ENCODE data around the gene CHST14.

CHST14 gene

DNA sequence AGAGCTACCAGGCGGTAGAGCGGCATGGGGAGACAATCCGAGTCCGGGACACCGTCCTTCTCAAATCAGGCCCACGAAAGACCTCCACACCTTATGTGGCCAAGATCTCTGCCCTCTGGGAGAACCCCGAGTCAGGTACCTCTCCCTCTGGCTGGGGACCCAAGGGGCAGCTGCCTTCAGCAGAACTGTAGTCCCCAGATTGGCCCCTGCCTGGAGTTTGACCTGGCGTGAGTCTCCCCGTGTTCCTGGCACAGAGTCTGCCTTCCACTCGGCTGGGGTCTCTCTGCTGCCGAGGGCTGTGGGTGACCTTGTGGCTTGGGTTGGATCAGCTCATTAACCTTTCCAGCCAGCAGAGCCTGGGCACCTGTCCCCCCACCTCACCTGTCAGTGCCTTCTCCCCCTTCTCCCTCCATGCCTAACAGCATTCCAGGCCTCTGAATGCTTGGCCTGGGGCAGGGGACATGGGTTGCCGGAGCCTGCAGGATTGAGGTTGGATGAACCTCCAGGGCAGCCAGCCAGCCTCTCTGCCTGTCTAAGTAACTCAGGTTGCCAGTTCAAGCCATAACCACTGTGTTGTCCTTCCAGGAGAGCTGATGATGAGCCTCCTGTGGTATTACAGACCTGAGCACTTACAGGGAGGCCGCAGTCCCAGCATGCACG is 6.8 kb upstream of the CHST14 start:
- DNase-seq, result no peak

GRCh38 chr15:40464595-40465185 is 6.1 kb upstream of the CHST14 start:
- no peak for DNase-seq

DNA sequence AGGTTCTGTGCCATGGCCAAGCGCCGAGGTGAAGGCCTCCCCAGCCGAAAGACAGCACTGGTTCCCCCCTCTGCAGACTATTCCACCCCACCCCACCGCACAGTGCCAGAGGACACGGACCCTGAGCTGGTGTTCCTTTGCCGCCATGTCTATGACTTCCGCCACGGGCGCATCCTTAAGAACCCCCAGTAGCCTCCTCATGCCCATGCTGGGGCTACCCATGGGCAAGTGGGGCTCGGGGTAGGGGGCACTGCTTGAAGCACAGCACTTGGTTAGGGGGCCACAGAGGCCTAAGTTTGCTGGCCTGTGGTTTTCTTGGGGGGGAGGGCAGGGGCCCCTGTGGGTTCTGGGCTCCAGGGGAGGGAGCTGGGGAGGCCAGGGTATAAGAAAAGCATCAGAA is 4.8 kb upstream of the CHST14 start:
- no peak for DNase-seq

GRCh38 chr15:40466426-40467260 is 4.1 kb upstream of the CHST14 start:
- DNase-seq, result no peak

- DNase-seq, result no peak
Measured at GRCh38 chr15:40467261-40467615, 3.5 kb upstream of the CHST14 start.

DNA sequence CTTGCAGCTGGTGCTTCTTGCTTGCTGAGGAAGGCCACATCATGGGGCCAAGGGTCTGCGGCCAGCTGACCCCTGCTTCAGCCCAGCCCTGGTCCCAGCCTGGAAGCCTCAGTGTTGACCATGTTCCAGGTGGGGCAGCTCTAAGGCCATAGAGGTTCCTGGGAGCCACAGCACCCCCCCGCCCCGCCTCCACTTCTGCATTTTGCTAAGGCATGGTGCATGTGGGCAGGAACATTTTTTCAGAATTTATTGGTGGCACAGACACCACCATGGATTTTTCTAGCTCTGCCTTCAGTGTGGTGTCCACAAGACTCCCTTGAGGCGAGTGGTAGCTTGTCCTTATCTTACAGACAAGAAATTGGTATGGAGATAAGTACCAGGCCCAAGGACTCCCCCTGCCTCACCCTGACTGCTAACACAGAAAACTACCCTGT is 1.9 kb upstream of the CHST14 start:
- DNase-seq, result no peak

- DNase-seq, result no peak
Measured at GRCh38 chr15:40469776-40470390, 901 bp upstream of the CHST14 start.

- no peak for DNase-seq
Measured at GRCh38 chr15:40471105-40471807, 472 bp downstream of the CHST14 start.

DNA sequence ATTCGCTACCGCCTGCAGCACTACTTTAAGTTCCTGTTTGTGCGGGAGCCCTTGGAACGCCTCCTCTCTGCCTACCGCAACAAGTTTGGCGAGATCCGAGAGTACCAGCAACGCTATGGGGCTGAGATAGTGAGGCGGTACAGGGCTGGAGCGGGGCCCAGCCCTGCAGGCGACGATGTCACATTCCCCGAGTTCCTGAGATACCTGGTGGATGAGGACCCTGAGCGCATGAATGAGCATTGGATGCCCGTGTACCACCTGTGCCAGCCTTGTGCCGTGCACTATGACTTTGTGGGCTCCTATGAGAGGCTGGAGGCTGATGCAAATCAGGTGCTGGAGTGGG is 995 bp downstream of the CHST14 start:
- DNase-seq, result no peak

GRCh38 chr15:40472171-40472727 is 1.5 kb downstream of the CHST14 start:
- no peak for DNase-seq

- DNase-seq, result no peak
Measured at GRCh38 chr15:40474581-40474980, 3.8 kb downstream of the CHST14 start.

DNA sequence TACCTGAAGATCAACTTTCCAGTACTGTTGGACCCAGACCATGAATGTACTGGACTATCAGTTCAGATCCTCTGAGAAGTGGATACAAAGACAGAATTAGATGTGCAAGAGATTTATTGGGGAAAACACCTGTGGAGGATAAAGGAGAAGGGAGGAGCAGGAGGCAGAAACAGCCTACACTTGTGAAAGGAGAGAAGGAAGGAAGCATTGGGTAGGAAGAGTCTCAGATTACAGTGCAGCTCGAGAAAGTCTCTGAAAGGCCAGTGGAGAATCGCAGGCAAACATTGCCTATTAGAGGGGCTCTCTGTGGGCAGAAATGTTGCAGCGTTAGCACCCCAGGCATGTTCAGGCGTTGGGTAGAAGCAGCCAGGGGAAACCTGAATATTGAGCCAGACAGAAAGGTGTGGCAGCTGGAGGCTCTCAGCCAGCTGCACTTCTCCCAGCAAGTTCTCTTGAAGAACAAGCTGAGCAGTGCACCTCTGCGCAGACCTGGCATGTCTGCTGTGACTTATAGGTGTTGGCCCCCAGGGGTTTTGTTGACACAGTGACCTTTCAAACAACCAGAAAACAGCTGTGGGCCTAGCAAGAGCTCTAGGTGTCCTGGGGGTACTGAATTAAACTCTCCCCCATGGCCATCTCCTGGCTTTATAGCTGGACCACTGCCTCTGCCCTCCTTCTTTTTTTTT is 7.0 kb downstream of the CHST14 start:
- peak; percentile 40 for DNase-seq

GRCh38 chr15:40479024-40479423 is 8.2 kb downstream of the CHST14 start:
- DNase-seq, result no peak

DNA sequence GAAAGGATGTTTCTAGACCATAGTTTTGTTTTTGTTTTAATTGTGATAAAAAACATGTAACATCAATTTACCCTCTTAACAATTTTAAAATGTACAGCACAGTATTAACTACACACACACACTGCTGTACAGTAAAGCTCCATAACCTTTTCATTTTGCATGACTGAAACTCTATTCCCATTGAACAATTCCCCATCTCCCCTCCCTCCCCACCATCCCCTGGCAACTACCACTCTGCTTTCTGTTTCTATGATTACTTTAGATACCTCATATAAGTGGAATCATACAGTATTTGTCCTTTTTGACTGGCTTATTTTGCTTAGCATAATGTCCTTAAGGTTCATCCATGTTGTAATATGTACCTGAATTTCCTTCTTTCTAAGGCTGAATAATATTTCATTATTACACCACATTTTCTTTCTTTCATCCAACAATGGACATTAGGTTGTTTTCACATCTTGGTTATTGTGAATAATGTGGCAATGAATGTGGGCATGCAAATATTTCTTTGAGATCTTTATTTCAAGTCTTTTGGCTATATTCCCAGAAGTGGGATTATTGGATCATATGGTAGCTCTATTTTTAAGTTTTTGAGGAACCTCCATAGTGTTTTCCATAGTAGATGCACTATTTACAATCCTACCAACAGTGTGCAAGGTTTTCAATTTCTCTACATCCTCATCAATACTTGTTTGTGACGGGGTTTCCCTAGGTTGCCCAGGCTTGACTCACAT is 10.7 kb downstream of the CHST14 start:
- DNase-seq, result no peak

DNA sequence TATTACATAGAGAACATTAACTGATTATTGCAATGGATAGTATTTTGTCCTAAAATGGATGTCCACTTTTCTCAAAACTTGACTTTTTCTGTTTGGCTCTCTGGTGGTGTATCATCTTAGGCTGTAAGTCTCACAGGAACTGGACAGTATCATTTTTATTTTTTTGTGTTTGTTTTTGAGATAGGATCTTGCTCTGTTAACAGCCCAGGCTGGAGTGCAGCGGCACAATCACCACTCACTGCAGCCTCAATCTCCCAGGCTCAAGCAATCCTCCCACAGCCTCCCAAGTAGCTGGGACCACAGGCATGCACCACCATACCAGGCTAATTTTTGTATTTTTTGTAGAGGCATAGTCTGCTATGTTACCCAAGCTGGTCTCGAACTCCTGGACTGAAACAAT is 13.1 kb downstream of the CHST14 start:
- no peak for DNase-seq

DNA sequence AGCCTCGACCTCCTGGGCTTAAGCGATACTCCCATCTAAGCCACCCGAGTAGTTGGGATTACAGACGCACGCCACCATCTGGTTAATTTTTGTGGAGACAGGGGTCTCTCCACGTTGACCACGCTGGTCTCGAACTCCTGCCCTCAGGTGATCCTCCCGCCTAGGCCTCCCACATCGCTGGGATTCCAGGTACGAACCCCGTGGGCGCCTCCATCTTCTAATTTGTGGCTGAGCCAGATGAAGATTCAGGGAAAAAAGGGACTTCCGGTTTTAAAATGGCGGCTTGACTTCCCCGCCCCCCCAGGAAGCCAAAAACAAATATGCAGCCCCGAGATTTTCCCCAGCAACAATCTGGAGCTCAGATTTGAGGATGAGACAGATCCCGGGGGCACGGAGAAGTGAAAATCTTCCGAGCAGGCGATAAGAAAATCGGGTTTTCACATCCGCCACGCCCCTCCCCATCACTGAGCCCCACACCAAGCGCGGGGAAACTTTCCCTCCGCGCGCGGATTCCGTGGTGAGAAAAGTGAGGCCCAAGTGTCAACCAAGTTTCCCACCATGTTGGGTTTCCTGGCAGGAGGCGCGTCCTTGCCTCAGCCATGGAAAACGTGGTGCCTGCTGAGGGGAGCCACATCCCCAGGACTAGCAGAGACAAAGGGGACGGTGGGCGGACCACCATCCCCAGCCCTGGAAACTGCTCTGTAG is 15.4 kb downstream of the CHST14 start:
- DNase-seq, result no peak

GRCh38 chr15:40487816-40488682 is 17.3 kb downstream of the CHST14 start:
- no peak for DNase-seq

DNA sequence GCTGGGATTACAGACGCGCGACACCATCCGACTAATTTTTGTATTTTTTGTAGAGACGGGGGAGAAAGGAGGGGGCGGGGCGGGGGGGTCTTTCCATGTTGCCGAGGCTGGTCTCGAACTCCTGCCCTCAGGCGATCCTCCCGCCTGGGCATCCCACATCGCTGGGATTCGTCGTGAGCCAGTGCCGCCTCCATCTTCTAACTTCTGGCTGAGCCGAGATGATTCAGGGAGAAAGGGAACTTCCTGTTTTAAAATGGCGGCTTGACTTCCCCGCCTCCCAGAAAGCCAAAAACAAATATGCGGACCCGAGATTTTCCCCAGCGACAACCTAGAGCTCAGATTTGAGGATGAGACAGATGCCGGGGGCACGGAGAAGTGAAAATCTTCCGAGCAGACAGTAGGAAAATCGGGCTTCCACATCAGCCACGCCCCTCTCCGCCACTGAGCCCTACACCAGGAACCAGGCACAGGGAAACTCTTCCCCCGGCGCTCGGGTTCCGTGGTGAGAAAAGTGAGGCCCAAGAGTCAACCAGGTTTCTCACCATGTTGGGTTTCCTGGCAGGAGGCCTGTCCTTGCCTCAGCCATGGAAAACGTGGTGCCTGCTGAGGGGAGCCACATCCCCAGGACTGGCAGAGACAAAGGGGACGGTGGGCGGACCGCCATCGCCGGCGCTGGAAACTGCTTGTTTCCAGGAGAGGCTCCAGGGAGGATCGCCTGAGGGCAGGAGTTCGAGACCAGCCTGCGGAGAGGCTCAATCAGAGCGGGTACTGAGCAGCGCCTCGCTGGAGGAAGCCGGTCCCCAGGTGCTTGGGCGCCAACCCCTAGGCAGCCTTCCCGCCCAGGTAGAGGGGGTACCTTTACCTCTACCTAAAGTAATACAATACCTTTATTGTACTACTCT is 18.7 kb downstream of the CHST14 start:
- DNase-seq, result no peak

Measured in NCI-H2171 (cell line).